DMS153 (cell line): Measurements from ENCODE around the gene AMACR.
"Not testable (repeated sequence)": the region's sequence is repeated elsewhere in the genome, so short reads cannot be mapped to it uniquely, and the experiment has no call there.

Source experiments
- DNase-seq: peaks from one replicate; lab custom pipeline; 2025; lab: John Stamatoyannopoulos, UW

AMACR gene

DNA sequence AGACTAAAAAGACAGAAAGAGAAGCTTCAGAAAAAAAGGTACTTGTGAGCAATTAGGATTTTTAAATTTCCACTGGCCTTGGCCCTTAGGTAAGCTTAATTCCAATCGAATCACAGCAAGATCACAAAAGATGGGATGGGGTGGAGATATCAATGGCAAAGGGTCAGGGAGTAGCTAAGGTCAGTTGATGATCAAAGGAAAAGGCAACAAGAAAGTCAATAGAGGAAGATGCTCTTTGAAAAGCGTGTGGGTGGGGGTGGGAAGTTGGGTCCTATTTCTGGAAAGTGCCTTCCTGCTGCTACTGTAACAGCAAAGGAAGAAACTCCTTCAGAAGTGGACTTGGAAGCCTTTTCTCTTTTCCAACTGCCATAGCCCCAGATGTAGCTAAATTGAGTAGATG is 27.9 kb upstream of the AMACR start:
- no peak for DNase-seq

DNA sequence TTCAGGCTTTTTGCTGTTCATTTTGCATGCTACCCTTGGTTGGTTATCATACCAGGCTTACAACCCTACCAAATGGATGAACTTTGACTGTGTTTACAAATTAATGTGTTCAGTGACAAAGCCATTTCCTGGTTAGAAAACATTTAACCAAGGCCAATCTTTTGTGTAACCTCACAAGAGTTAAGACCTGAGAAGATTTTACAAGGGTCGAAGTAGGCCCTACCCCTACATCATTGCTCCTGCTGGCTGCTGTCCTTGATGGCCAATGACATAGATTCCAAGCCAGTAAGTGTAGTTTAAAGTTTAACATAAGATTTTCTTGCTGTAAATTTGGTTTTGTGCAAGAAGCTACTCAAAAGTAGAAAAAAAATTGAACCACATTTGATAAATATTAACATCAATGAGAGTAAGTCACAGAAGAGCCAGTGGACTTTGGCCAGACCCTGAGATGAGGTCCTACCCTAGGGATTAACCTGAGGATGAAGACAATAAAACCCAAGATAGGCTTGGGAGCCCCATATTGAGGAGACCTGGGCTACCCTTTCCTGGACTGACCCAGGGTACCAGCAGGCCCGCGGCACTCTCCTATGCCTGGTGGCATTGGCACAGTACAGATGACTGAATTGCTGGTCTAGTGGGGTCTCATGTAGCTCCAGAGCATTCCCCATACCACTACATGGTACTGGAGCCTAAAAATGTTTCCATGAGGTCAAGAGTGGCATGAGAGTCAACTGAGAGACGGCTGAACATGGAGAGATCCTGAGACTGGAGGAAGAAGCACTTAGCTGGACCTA is 26.9 kb upstream of the AMACR start:
- DNase-seq, result no peak

DNA sequence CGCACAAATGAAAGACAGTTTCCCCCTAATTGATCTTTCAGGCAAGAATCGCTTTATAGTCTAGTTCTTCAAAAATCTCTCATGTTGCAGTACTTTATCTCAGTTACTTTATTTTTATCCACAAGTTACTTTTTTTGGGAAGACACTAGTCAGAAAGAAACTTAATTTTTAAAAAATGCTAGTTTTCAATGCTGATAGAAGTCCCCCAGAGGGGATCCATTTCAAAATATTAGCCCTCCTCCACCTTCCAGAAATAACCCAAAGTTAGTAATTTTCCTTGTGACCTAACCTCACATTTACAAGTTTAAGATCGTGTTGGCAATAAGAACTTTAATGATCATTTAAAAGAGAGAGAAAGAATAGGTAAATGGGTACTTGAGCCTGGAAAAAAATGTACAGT is 24.1 kb upstream of the AMACR start:
- DNase-seq, result no peak

DNA sequence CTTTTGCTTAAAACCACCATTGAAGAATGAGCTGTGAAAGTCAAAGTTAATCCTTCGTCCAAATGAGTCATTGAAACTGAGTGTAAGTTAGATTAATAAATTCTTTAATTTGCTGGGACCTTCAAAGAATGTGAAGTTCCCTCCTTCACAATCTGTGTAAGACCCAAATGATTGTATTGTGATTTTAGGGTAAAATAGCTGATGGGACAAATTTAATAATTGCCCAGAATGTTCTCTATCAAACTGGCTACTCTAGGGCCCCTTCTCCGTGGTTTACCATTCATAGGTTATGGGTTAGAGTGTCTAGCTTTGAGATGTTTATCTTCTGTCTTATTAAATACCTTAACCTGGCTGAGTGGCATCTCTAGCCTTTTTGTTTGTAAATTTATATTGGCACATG is 23.3 kb upstream of the AMACR start:
- no peak for DNase-seq

DNA sequence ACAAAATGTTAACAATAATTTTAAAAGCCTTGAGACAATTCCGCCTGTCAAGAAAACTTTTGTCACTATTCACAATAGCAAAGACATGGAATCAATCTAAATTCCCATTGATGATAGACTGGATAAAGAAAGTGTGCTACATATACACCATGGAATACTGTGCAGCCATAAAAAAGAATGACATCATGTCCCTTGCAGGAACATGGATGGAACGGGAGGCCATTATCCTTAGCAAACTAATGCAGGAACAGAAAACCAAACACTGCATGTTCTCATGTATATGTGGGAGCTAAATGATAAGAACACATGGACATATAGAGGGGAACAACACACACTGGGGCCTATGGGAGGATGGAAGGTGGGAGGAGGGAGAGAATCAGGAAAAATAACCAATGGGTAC is 22.7 kb upstream of the AMACR start:
- DNase-seq, result not testable (repeated sequence)

DNA sequence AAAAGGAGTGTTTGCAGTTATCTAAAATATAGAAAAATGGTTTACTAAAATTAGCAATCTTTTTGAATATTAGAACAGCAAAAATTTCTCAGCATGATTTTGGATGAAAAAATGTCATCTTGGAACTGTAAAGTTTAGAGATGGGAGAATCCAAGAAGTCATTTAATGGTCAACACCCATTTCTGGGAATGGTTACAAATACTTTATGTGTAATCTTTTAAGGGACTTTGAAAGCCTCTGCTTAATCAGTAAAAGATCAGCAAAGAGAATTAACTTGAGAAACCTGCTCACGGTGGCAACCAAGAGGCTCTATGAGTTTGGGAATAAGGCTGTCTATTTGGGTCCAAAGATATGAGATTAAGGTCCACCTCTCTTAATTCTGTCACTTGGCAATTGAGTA is 22.2 kb upstream of the AMACR start:
- no peak for DNase-seq

DNA sequence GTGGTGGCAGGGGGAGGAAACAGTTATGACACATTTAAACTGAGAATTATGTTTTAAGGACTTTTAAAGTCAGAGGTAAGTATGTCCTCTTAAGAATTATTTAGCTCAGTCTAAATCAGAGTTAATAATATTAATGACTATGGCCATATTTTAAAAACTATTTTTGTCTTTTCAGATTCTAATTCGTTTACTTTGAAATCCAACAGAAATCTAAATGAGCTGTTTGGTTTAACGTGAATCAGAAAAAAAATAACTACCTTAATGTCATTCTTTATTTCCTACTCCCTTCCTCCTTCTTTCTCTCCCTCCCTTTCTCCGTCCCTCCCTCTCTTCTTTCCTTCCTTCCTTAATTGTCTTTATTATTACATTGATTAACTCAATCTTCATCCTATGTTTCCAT is 20.5 kb upstream of the AMACR start:
- DNase-seq, result no peak

DNA sequence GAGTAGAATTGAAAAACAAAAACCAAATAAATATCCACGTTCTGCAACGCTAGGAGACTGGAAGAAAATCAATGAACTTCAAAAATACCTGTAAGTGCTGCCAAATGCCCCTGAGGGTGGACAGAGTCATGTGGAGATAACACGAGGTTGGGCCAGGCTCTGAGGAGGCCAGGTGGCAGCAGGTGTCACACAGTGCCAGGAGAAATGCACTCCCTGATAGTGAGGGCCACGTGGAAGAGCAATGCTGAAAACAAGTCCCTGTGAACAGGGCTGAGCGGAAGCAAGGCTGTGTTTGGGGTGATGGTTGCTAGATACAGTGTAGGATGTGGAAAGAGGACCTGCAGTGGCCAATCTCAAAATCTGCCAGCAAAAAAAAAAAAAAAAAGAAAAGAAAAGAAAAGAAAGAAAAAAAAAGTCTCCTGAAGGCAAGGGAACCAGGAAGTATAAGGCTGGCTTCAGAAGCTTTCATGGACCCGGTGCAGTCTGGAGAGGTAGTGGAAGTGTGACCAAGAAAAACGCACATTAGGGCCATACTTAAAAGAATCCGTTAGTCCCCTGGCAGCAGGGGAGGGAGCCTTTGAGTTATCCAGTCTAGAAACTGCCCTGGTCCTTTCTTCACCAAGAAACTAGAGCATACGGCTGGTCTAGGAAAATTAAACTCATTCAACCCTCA is 18.4 kb upstream of the AMACR start:
- DNase-seq, result no peak

DNA sequence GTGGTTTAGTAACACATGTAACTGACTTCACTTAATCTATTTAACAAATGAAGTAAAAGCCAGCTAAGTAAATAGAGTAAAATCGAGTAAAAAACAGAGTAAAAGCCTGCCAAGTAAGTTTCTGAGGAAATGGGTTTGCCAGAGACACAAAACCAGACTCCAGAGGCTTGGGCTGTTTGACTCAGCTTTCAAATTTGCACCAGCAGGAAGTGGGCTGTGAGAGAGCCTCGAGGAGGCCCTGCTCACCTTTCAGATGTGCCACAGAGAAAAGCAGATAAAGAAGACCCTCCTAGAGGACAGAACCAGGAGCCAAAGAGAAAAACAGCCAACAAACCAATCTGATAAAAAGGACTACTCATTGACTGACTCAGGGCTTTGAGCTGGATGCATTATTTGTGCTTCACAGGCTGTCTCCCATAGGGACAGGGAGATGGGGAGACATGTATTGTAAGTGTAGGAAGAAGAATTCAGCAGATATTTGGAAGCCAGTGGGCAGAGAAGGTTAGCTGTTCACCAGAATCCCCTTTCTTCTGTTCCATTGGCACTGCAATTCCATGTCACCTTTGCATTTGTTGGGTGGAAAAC is 14.4 kb upstream of the AMACR start:
- DNase-seq, result no peak

DNA sequence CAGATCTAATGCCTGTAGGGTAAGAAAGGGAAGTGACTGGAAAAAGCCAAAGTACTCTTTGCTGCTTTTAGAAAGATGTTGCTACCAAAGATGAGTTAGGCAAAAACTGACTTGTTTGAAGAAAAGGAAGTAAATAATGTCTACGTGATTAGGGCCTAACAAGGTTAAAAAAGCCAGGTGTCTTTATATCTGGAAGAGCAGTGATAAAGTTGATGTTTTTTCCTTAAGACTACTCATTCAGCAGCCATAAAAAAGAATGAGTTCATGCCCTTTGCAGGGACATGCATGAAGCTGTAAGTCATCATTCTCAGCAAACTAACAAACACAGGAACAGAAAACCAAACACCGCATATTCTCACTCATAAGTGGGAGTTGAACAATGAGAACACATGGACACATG is 13.5 kb upstream of the AMACR start:
- no peak for DNase-seq

DNA sequence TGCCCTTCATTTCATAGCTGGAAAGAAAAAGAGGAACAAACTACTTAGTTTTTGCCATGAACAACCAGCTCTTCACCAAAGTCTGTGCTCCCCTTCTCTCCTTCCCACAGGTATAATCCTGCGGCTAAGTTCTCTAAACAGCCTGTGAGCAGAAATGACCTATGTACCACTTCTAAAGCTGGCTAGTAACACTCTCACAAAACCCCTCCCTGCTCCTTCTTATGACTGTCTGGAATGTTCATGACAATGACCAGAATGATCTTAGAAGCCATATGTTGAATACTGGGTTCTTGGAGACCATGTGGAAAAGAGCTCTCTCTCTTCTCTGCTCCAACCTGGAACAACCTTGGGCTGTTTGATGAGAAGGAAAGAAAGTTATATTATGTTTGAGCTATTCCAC is 12.9 kb upstream of the AMACR start:
- DNase-seq, result no peak

DNA sequence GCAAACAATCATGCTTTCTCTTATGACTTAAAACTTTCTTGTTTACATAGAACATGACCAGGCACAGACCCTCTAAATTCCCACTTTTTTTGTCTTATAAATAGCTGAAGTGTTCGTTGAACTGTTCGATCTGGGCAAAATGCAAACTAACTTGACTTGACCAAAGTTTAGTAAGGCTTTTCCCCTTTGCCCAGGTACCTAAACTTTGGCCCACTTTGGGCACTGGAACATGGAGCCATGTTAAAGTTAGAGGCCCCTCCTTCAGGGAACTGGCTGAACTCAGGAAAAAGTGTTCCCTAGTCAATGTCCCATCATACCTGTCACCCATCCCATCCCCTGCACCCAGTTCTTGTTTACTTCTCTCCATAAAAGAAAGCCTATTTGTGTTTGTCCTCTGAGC is 9.4 kb upstream of the AMACR start:
- no peak for DNase-seq

DNA sequence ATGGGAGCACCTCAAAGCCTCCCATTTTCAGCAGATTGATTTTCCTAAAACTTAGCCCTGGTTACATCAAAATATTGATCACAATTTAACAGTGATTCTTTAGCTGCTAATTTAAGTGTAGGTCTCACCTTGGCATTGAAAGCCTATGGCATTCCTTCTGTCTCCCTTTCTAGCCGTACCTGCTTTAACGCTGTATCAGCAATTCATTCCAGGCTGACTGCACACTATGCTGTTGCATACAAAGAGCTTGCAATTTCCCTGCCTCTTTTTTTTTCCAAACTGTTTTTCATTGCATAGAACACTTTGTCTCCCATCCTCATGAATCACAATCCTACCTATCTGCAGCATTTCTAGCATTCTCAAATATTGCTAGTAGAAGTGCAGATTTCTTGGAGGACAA is 8.9 kb upstream of the AMACR start:
- DNase-seq, result no peak

DNA sequence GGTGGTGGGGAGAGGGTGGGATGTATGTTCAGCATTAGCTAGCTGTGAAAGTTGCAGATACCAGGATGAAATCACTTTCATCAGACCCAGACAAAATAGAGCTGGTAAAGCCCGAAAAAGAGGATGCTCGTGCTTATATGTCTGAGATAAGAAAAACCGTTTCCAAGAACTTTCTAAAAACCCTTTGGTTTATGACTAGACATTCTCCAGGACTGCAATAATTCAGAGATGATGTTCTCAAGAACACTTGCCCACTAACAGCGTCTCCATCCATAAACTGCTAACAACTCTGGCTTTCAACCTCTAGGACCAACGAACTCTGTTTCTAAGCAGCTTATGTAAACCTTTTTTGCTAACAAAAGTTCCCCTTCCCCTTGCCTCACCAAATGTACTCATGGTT is 8.4 kb upstream of the AMACR start:
- no peak for DNase-seq

DNA sequence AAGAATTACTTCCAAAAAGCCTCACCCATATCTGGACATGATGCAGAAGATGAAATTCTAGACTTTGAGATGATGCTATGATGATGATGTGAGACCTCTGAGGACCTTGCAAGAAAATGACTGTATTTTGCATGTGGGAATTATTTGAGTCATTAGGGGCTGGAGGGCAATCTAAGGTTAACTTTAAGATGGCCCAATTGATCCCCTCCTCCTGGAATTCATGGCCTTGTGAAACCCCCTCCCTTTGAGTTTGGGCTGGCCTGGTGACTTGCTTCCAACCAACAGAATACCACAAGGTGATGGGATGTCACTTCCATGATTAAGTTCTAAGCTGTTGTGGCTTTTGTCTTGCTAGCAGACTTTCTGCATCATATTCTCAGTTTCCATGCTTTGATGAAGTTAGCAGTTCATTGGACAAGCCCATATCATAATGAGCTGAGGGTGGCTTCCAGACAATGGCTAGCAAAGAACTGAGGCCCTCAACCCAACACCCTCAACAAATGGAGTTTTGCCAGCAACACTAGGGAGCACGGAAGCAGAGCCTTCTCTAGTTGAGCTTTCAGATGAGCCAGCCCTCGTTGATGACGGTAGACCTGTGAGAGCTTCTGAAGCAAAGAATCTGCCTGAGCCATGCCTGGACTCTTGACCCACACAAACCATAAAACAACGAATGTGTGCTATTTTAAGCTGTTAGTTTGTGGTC is 7.4 kb upstream of the AMACR start:
- DNase-seq, result no peak

DNA sequence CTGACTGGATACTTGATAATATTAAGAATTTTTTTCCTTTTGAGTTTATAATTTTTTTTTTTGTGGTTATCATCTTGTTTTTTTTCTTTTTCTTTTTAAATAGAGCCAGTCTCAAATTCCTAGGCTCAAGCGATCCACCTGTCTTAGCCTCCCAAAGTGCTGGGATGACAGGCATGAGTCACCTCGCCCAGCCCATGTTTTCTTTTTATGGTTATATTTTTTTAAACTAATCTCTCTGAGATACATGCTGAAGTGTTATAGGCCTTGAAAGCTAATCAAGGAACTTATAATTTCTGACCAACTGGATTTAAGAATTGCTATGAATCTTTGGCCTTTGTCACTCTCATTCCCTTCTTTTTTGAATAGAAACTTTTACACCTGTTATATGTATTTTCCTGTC is 6.8 kb upstream of the AMACR start:
- no peak for DNase-seq

DNA sequence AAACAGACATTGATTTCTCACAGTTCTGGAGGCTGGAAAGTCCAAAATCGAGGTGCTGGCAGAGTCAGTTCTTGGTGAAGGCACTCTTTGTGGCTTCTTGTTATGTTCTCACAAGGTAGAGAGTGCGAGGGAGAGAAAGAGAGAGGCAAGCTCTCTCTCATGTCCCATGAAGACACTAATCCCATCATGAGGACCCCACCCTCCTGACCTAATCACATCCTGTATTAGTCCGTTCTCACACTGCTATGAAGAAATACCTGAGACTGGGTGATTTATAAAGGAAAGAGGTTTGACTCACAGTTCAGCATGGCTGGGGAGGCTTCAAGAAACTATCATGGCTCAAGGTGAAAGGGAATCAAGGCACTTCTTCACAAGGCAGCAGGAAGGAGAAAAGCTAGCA is 5.7 kb upstream of the AMACR start:
- DNase-seq, result no peak

DNA sequence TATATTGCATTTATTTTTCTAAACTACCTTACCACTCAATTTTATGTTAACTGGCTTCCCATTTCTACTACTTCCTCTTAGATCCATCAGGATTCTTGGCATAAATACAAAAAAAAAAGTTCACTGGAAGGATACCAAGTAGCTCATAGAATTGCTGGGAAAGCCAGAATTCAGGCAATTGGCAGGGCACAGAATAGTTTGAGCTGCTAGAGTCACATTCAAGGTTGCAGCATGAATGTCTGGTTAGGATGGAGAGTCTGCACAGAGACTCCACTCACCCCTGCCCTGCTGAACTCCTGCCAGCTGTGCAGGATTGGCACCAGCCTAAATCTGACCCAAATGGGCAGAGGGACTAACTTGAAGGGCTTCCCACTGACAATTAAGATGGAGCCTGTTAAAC is 4.9 kb upstream of the AMACR start:
- no peak for DNase-seq

DNA sequence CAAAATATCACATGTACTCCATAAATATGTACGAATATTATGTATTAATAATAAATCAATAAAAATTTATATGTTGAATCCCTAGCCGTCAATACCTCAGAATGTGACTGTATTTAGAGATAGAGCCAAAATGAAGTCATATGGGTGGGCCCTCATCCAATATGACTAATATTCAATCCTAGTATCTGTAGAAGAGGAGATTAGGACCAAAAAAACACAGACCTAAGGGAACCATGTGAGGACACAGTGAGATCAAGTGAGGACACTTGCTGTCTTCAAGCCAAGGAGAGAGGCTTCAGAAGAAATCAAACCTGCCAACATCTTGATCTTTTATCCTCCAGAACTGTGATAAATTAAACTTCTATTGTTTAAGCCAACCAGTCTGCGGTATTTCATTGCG is 3.7 kb upstream of the AMACR start:
- DNase-seq, result no peak

DNA sequence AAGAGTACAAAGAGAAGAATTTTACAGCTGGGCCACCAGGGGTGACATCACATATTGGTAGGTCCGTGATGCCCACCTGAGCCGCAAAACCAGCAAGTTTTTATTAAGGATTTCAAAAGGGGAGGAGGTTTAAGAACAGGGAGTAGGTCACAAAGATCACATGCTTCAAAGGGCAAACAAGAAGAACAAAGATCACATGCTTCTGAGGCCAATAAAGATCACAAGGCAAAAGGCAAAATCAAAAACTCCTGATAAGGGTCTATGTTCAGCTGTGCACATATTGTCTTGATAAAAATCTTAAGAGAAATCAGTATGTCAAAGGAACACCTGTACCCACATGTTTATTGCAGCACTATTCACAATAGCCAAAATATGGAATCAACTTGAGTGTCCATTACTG is 2.3 kb upstream of the AMACR start:
- DNase-seq, result peak; percentile 75

DNA sequence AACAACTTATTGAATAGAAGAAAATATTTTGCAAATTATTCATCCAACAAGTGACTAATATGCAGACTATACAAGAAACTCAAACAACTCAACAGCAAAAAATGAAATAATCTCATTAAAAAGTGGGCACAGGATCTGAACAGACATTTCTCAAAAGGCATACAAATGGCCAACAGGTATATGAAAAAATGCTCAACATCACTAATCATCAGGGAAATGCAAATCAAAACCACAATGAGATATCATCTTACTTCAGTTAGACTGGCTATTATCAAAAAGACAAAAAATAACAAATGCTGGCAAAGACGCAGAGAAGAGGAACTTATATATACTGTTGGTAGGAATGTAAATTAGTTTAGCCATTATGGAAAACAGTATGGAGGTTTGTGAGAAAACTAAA is 1.8 kb upstream of the AMACR start:
- DNase-seq, result no peak

DNA sequence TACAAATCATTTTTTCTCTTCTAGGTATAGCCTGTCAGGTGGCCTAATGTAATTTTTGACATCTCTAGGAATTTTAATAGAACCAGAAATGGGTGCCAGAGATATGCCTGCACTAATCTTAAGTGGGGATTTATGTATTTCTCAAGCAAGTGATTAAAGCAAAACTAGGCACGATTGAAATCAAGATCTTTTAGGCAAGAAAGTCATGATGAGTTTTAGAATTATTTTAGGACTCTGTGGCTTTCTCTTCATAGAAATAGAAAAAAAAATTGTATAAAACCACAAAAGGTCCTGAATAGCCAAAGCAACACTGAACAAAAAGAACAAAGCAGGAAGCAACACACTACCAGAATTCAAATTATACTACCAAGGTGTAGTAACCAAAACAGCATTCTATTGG is 952 bp upstream of the AMACR start:
- no peak for DNase-seq

DNA sequence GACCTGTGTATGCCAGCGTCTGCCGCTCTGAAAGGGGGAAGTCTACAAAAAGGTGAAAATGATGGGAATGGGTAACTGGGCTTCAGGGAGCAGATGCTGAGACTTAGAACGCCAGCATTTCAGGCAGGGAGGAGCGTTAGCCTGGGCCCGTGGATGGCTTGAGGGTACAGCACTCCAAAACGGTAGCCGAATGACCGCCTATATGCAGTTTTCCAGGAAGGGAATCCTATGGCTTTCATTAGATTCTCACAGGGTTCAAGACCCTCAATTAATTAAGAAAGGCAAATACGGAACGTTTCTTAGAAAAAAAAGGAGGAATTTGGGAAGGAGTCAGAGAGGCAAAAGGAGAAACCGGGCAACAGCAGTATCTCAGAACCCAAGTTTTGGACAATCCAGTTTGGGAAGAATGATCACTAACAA is 639 bp downstream of the AMACR start:
- no peak for DNase-seq
